ENCODE results near the gene DENND1A.

Gene DENND1A

GRCh38 chr9:123865226-123866000 is 64.5 kb downstream of the DENND1A start:
- TF ChIP-seq TAF1 (IDR thresholded peaks at IDR 0.05; ENCODE audit: borderline replicate concordance, insufficient read depth, low read length) (no peak), SIN3A (IDR thresholded peaks at IDR 0.05; ENCODE audit: borderline replicate concordance, insufficient read depth, low read length) (no peak), POLR2AphosphoS5 (IDR thresholded peaks at IDR 0.05; ENCODE audit: low read depth, low read length) (no peak), REST (IDR thresholded peaks at IDR 0.05; ENCODE audit: insufficient read depth in 1 of 2, low read depth in 2 of 2, low read length in 2 of 2) (no peak), FOXP2 (optimal IDR thresholded peaks at IDR 0.05; ENCODE audit: borderline replicate concordance, extremely low read depth, extremely low read length, insufficient read depth) (no peak)

GRCh38 chr9:123864251-123864650 is 65.7 kb downstream of the DENND1A start:
- TF ChIP-seq POLR2AphosphoS5 (IDR thresholded peaks at IDR 0.05; ENCODE audit: low read depth, low read length), result no peak
- no peak for TF ChIP-seq REST (IDR thresholded peaks at IDR 0.05; ENCODE audit: insufficient read depth in 1 of 2, low read depth in 2 of 2, low read length in 2 of 2)
- no peak for TF ChIP-seq SIN3A (IDR thresholded peaks at IDR 0.05; ENCODE audit: borderline replicate concordance, insufficient read depth, low read length)
- TF ChIP-seq TAF1 (IDR thresholded peaks at IDR 0.05; ENCODE audit: borderline replicate concordance, insufficient read depth, low read length), result no peak
- no peak for TF ChIP-seq FOXP2 (optimal IDR thresholded peaks at IDR 0.05; ENCODE audit: borderline replicate concordance, extremely low read depth, extremely low read length, insufficient read depth)

GRCh38 chr9:123863164-123863855 is 66.6 kb downstream of the DENND1A start:
- TF ChIP-seq SIN3A (IDR thresholded peaks at IDR 0.05; ENCODE audit: borderline replicate concordance, insufficient read depth, low read length) (no peak), FOXP2 (optimal IDR thresholded peaks at IDR 0.05; ENCODE audit: borderline replicate concordance, extremely low read depth, extremely low read length, insufficient read depth) (no peak), TAF1 (IDR thresholded peaks at IDR 0.05; ENCODE audit: borderline replicate concordance, insufficient read depth, low read length) (no peak), REST (IDR thresholded peaks at IDR 0.05; ENCODE audit: insufficient read depth in 1 of 2, low read depth in 2 of 2, low read length in 2 of 2) (no peak), POLR2AphosphoS5 (IDR thresholded peaks at IDR 0.05; ENCODE audit: low read depth, low read length) (no peak)

- TF ChIP-seq POLR2AphosphoS5 (IDR thresholded peaks at IDR 0.05; ENCODE audit: low read depth, low read length) (no peak), REST (IDR thresholded peaks at IDR 0.05; ENCODE audit: insufficient read depth in 1 of 2, low read depth in 2 of 2, low read length in 2 of 2) (no peak), SIN3A (IDR thresholded peaks at IDR 0.05; ENCODE audit: borderline replicate concordance, insufficient read depth, low read length) (no peak), FOXP2 (optimal IDR thresholded peaks at IDR 0.05; ENCODE audit: borderline replicate concordance, extremely low read depth, extremely low read length, insufficient read depth) (no peak)
Measured at GRCh38 chr9:123861756-123862120, 68.2 kb downstream of the DENND1A start.

Data from PFSK-1 (cell line).